NCI-H526 (cell line): ENCODE measurements around the gene GID4.
A peak's percentile ranks its signal among the peaks of the same experiment; 100 is the strongest.

Experiments
- DNase-seq, 2 experiments: peaks; one replicate each; lab custom pipeline; 2025; lab: John Stamatoyannopoulos, UW

GID4 gene

GRCh38 chr17:18044609-18045008 is 5.4 kb downstream of the GID4 start:
- DNase-seq, result no peak

- DNase-seq, result no peak
Observed at GRCh38 chr17:18045691-18046350, 6.6 kb downstream of the GID4 start.

- no peak for DNase-seq
Observed at GRCh38 chr17:18055597-18055996, 16.4 kb downstream of the GID4 start.

GRCh38 chr17:18056214-18056613 is 17.0 kb downstream of the GID4 start:
- DNase-seq, result no peak

GRCh38 chr17:18059283-18059682 is 20.1 kb downstream of the GID4 start:
- DNase-seq, result no peak

- no peak for DNase-seq
Observed at GRCh38 chr17:18064053-18064452, 24.8 kb downstream of the GID4 start.

GRCh38 chr17:18065546-18065945 is 26.3 kb downstream of the GID4 start:
- DNase-seq, result no peak

GRCh38 chr17:18066866-18067265 is 27.7 kb downstream of the GID4 start:
- no peak for DNase-seq

GRCh38 chr17:18069101-18069500 is 29.9 kb downstream of the GID4 start:
- no peak for DNase-seq

- DNase-seq, result no peak
Observed at GRCh38 chr17:18070861-18071340, 31.7 kb downstream of the GID4 start.

- DNase-seq, result no peak
Observed at GRCh38 chr17:18071751-18072150, 32.5 kb downstream of the GID4 start.

GRCh38 chr17:18074566-18075272 is 35.5 kb downstream of the GID4 start:
- DNase-seq, result no peak

- no peak for DNase-seq
Observed at GRCh38 chr17:18076936-18077335, 37.7 kb downstream of the GID4 start.

GRCh38 chr17:18079543-18079942 is 40.3 kb downstream of the GID4 start:
- no peak for DNase-seq

GRCh38 chr17:18084256-18084655 is 45.0 kb downstream of the GID4 start:
- no peak for DNase-seq

- DNase-seq, result peak; percentile 53 to 88
Observed at GRCh38 chr17:18087610-18088491, 48.6 kb downstream of the GID4 start, which contains the start of gene DRG2. TSS of gene DRG2 (plus strand) at chr17:18087948. CDS start at chr17:18088024, 76 bp downstream.

GRCh38 chr17:18089613-18090012 is 50.4 kb downstream of the GID4 start:
- no peak for DNase-seq

GRCh38 chr17:18093616-18094408 is 54.6 kb downstream of the GID4 start:
- DNase-seq, result peak in 1 of 2 experiments; percentile 35

GRCh38 chr17:18094409-18094807 is 55.2 kb downstream of the GID4 start:
- no peak for DNase-seq

GRCh38 chr17:18099516-18099915 is 60.3 kb downstream of the GID4 start:
- no peak for DNase-seq

GRCh38 chr17:18100616-18101015 is 61.4 kb downstream of the GID4 start:
- no peak for DNase-seq

GRCh38 chr17:18101828-18102227 is 62.6 kb downstream of the GID4 start:
- DNase-seq, result no peak
